HepG2 (cell line): Measurements from ENCODE around the gene DDX10. TPM values are rescaled to one million over a fixed set of nuclear protein-coding genes. Genes with fewer than 3 reads are reported as not detected.

ENCODE experiments used
- ATAC-seq: fragments of 200-7000 bp; cut with Tn5 transposase; 3 replicates; pipeline ENCODE4 v1.9.1; 2020; ENCODE audit warnings: mild to moderate bottlenecking, moderate library complexity
- BruUV-seq: library from RNA; stranded (reverse); fragments of 400-500 nt; replicated peaks from 2 replicates; lab custom pipeline; 2021; lab: Mats Ljungman, UMichigan
- CTCF ChIA-PET: fragments of 300-600 bp; formaldehyde crosslinking; extraction: SDS; loops from one replicate; lab custom pipeline; 2021; ENCODE audit warnings: low total read pairs, inconsistent platforms, low intra/inter-chr PET ratio; lab: Yijun Ruan, JAX
- POLR2A ChIA-PET: fragments of 350-600 bp; sonication (Branson Sonifier 250); formaldehyde crosslinking; loops from one replicate; lab custom pipeline; 2020; ENCODE audit warnings: antibody characterized with exemption, inconsistent platforms; lab: Yijun Ruan, JAX
- DNase-seq: peaks from one replicate; pipeline ENCODE4 v3.0.0-alpha.2; 2015; ENCODE audit warnings: low spot score
- FAIRE-seq: peaks from 3 replicates; lab custom pipeline; 2011; peaks lifted over from hg19 to GRCh38; lab: Jason Lieb, UNC
- H2AFZ ChIP-seq: one replicate; pipeline ENCODE4 v1.6.1; 2011; ENCODE audit warnings: low read length, inconsistent platforms
- H3K27ac ChIP-seq: fragments of 300-600 bp; 3 replicates; pipeline ENCODE4 v1.8.0; 2011; ENCODE audit warnings: mixed run types, mild to moderate bottlenecking, mixed read lengths, low read length, inconsistent platforms; ENCODE audit not compliant: insufficient read depth; ENCODE audit errors: extremely low read length
- H3K27me3 ChIP-seq, 2 experiments: fragments of 200-600 bp in 1 of 2; 2 replicates in 1 of 2; 3 replicates in 1 of 2; pipeline versions ENCODE4 v1.6.0 to v1.8.0; 2011; ENCODE audit warnings: low read length in 2 of 2, mild to moderate bottlenecking in 2 of 2, moderate library complexity in 2 of 2, inconsistent platforms in 1 of 2; ENCODE audit not compliant: insufficient read depth in 2 of 2, control insufficient read depth in 1 of 2
- H3K36me3 ChIP-seq, 2 experiments: fragments of 200-600 bp in 1 of 2; replicated peaks in 1 of 2; 2 replicates in 1 of 2; 3 replicates in 1 of 2; pipeline versions ENCODE4 v1.5.1 to v1.8.0; 2011; ENCODE audit warnings: low read length in 2 of 2, inconsistent platforms in 1 of 2; ENCODE audit not compliant: insufficient read depth in 2 of 2, control insufficient read depth in 1 of 2
- H3K4me1 ChIP-seq: 2 replicates; pipeline ENCODE4 v1.5.1; 2012; ENCODE audit warnings: low read length, inconsistent platforms; ENCODE audit not compliant: insufficient read depth
- H3K4me2 ChIP-seq: 2 replicates; pipeline ENCODE4 v1.6.0; 2011; ENCODE audit warnings: low read depth, low read length, inconsistent platforms
- H3K4me3 ChIP-seq, 3 experiments: fragments of 200-600 bp in 1 of 3; sonication (generic), shearing (Covaris generic) in 1 of 3; replicated peaks in 1 of 3; 2 replicates each; pipeline ENCODE4 v1.5.1; 2011 to 2016; ENCODE audit warnings: low read length in 3 of 3, inconsistent platforms in 2 of 3, low read depth in 2 of 3, mild to moderate bottlenecking in 2 of 3, control low read depth in 1 of 3, mixed read lengths in 1 of 3; ENCODE audit not compliant: insufficient read depth in 1 of 3
- H3K79me2 ChIP-seq: one replicate; pipeline ENCODE4 v1.6.1; 2011; ENCODE audit warnings: low read length, inconsistent platforms; ENCODE audit not compliant: insufficient read depth
- H3K9ac ChIP-seq: 2 replicates; pipeline ENCODE4 v1.6.0; 2011; ENCODE audit warnings: mild to moderate bottlenecking, low read depth, low read length, inconsistent platforms; ENCODE audit not compliant: insufficient read depth
- H3K9me3 ChIP-seq: 2 replicates; pipeline ENCODE4 v1.5.1; 2012; ENCODE audit warnings: mild to moderate bottlenecking, low read length
- H4K20me1 ChIP-seq: 2 replicates; pipeline ENCODE4 v1.6.0; 2011; ENCODE audit warnings: inconsistent platforms, mild to moderate bottlenecking, low read length, moderate library complexity; ENCODE audit not compliant: insufficient read depth
- ATF7 ChIP-seq, 2 experiments: fragments of 450-650 bp in 1 of 2; sonication (generic) in 1 of 2; formaldehyde crosslinking in 1 of 2; IDR thresholded peaks; 2 replicates each; pipeline versions ENCODE4 v1.4.0 to v1.6.1; 2016 to 2020; ENCODE audit warnings: antibody characterized with exemption in 1 of 2, mild to moderate bottlenecking in 1 of 2, missing genetic modification reagents in 1 of 2
- DNMT3B ChIP-seq: conservative IDR thresholded peaks from 2 replicates; pipeline ENCODE4 v1.6.1; 2016; ENCODE audit warnings: missing biosample characterization, control low read depth
- KAT7 ChIP-seq: IDR thresholded peaks from 2 replicates; pipeline ENCODE4 v1.6.1; 2018; ENCODE audit warnings: borderline replicate concordance, missing compliant biosample characterization
- KMT2B ChIP-seq: IDR thresholded peaks from 2 replicates; pipeline ENCODE4 v1.6.1; 2016; ENCODE audit warnings: missing genetic modification reagents, missing compliant biosample characterization
- MBNL3 ChIP-seq: fragments of 250-450 bp; sonication (Bioruptor Pico); conservative IDR thresholded peaks from 2 replicates; pipeline ENCODE4 v1.8.0; 2022; ENCODE audit warnings: mild to moderate bottlenecking, inconsistent platforms
- MTF2 ChIP-seq: sonication (generic); formaldehyde crosslinking; IDR thresholded peaks from 2 replicates; pipeline ENCODE4 v1.5.0; 2020; ENCODE audit warnings: missing genetic modification reagents, borderline replicate concordance
- NFE2L2 ChIP-seq: fragments of 150-350 bp; IDR thresholded peaks from 2 replicates; pipeline ENCODE4 v1.6.1; 2014; ENCODE audit warnings: low read length
- ZBTB39 ChIP-seq: sonication (generic); formaldehyde crosslinking; IDR thresholded peaks from 2 replicates; pipeline ENCODE4 v1.5.0; 2020; ENCODE audit warnings: missing genetic modification reagents
- ZNF121 ChIP-seq: sonication (generic); formaldehyde crosslinking; IDR thresholded peaks from 2 replicates; pipeline ENCODE4 v1.5.0; 2020; ENCODE audit warnings: mild to moderate bottlenecking, missing genetic modification reagents
- ZNF260 ChIP-seq: sonication (generic); formaldehyde crosslinking; IDR thresholded peaks from 2 replicates; pipeline ENCODE4 v1.4.0; 2020; ENCODE audit warnings: missing genetic modification reagents, low read depth, mild to moderate bottlenecking, borderline replicate concordance
- ZNF570 ChIP-seq: sonication (generic); formaldehyde crosslinking; IDR thresholded peaks from 2 replicates; pipeline ENCODE4 v1.4.0; 2020; ENCODE audit warnings: mild to moderate bottlenecking, missing genetic modification reagents, borderline replicate concordance
- ZNF670 ChIP-seq: sonication (generic); formaldehyde crosslinking; IDR thresholded peaks from 2 replicates; pipeline ENCODE4 v1.8.0; 2022; ENCODE audit warnings: mild to moderate bottlenecking, missing genetic modification reagents, borderline replicate concordance
- ZUFSP ChIP-seq: sonication (generic); formaldehyde crosslinking; IDR thresholded peaks from 2 replicates; pipeline ENCODE4 v1.9.0; 2021; ENCODE audit warnings: missing genetic modification reagents, mild to moderate bottlenecking, borderline replicate concordance
- WGBS: methylation state at CpG from one replicate; pipeline ENCODE4 v1.1.6; 2017; ENCODE audit warnings: low lambda C conversion rate; 5-methylcytosine and 5-hydroxymethylcytosine counted together
- in situ Hi-C: cut with HindIII; loops from 2 replicates; pipeline ENCODE4 v1.10.0; 2017; ENCODE audit warnings: low pct_unique_long_range_greater_than_20kb; ENCODE audit not compliant: extremely low pct_ligation_motif_present
- intact Hi-C: fragments of 100-400 bp; cut with micrococcal nuclease; formaldehyde crosslinking; loops from one replicate; pipeline ENCODE4 v1.10.0; 2022; ENCODE audit not compliant: unreplicated experiment
- polyA plus RNA-seq, 8 experiments: library from polyadenylated mRNA; depleted of rRNA in 3 of 8; stranded (reverse) in 7 of 8; unstranded in 1 of 8; fragments of >200 nt; fragmentation: Illumina TruSeq in 4 of 8; extraction: Trizol in 4 of 8; gene quantifications; 2 replicates each; pipeline versions ENCODE4 v1.2.1 to v1.2.3, GENCODE V29; 2011 to 2016; ENCODE audit warnings: low read depth in 4 of 8, missing spikeins in 1 of 8, mixed read lengths in 1 of 8; ENCODE audit not compliant: insufficient read depth in 1 of 8
- total RNA-seq, 5 experiments: library from RNA; depleted of rRNA; stranded (reverse); fragments of >200 nt; fragmentation: Illumina TruSeq; extraction: Trizol; gene quantifications; 2 replicates each; pipeline ENCODE4 v1.2.3, GENCODE V29; 2016; ENCODE audit warnings: low read depth in 1 of 5
- TF ChIP-seq, protein P1 (sequence below): sonication (generic); formaldehyde crosslinking; IDR thresholded peaks from 2 replicates; pipeline ENCODE4 v1.4.0; 2020; ENCODE audit warnings: missing genetic modification reagents
- TF ChIP-seq, protein P2 (sequence below): sonication (generic); formaldehyde crosslinking; IDR thresholded peaks from 2 replicates; pipeline ENCODE4 v1.5.1; 2020; ENCODE audit warnings: mild to moderate bottlenecking, missing genetic modification reagents, moderate library complexity

The DDX10 gene
- total and polyA plus RNA-seq, 2 of the 13 experiments (the other 11 are each of a cell fraction or from before 2014, with no cell fraction given) = 17.0 to 32.0 TPM

GRCh38 chr11:108865406-108865805 lies 200.5 kb downstream of the DDX10 start:
- no TSS peak for BruUV-seq
- no peak for ATAC-seq
- ChIA-PET POLR2A (no interaction called here), CTCF (no interaction called here)
- no peak for FAIRE-seq
- H3K4me3 ChIP-seq = no peak overlapping the region
- H3K4me1 ChIP-seq = peaks cover 4% of the 10 kb centered on the region
- no peaks in the 10 kb centered on the region; a peak in 1 of 5 replicates for H3K36me3 ChIP-seq
- H3K9me3 ChIP-seq = no peaks in the 10 kb centered on the region
- H3K9ac ChIP-seq = no peak overlapping the region
- no peaks in the 10 kb centered on the region for H3K79me2 ChIP-seq
- H3K27me3 ChIP-seq = no peaks in the 10 kb centered on the region
- TF ChIP-seq, protein P1, sequence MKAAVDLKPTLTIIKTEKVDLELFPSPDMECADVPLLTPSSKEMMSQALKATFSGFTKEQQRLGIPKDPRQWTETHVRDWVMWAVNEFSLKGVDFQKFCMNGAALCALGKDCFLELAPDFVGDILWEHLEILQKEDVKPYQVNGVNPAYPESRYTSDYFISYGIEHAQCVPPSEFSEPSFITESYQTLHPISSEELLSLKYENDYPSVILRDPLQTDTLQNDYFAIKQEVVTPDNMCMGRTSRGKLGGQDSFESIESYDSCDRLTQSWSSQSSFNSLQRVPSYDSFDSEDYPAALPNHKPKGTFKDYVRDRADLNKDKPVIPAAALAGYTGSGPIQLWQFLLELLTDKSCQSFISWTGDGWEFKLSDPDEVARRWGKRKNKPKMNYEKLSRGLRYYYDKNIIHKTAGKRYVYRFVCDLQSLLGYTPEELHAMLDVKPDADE (CRISPR knock-in tag) = no peak
- no peak for TF ChIP-seq ZNF121 (CRISPR knock-in tag)
- no peak for TF ChIP-seq ZUFSP (CRISPR knock-in tag)
- TF ChIP-seq DNMT3B (CRISPR knock-in tag) = no peak
- TF ChIP-seq ATF7 (IDR thresholded peaks at IDR 0.05) = no peak
- TF ChIP-seq ATF7 (CRISPR knock-in tag; IDR thresholded peaks at IDR 0.05) = no peak
- TF ChIP-seq KMT2B (CRISPR knock-in tag) = no peak
- no peak for TF ChIP-seq NFE2L2
- TF ChIP-seq ZBTB39 (CRISPR knock-in tag) = no peak
- no peak for TF ChIP-seq MBNL3
- TF ChIP-seq ZNF670 = no peak
- TF ChIP-seq ZNF570 = no peak
- TF ChIP-seq KAT7 (CRISPR knock-in tag) = no peak
- TF ChIP-seq, protein P2, sequence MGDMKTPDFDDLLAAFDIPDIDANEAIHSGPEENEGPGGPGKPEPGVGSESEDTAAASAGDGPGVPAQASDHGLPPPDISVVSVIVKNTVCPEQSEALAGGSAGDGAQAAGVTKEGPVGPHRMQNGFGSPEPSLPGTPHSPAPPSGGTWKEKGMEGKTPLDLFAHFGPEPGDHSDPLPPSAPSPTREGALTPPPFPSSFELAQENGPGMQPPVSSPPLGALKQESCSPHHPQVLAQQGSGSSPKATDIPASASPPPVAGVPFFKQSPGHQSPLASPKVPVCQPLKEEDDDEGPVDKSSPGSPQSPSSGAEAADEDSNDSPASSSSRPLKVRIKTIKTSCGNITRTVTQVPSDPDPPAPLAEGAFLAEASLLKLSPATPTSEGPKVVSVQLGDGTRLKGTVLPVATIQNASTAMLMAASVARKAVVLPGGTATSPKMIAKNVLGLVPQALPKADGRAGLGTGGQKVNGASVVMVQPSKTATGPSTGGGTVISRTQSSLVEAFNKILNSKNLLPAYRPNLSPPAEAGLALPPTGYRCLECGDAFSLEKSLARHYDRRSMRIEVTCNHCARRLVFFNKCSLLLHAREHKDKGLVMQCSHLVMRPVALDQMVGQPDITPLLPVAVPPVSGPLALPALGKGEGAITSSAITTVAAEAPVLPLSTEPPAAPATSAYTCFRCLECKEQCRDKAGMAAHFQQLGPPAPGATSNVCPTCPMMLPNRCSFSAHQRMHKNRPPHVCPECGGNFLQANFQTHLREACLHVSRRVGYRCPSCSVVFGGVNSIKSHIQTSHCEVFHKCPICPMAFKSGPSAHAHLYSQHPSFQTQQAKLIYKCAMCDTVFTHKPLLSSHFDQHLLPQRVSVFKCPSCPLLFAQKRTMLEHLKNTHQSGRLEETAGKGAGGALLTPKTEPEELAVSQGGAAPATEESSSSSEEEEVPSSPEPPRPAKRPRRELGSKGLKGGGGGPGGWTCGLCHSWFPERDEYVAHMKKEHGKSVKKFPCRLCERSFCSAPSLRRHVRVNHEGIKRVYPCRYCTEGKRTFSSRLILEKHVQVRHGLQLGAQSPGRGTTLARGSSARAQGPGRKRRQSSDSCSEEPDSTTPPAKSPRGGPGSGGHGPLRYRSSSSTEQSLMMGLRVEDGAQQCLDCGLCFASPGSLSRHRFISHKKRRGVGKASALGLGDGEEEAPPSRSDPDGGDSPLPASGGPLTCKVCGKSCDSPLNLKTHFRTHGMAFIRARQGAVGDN (CRISPR knock-in tag) = no peak
- TF ChIP-seq MTF2 (CRISPR knock-in tag) = no peak
- TF ChIP-seq ZNF260 = no peak
- no peak overlapping the region for H3K27ac ChIP-seq
- 98% methylated on average over 5 of the region's 5 CpGs for WGBS
- no peaks in the 10 kb centered on the region for H4K20me1 ChIP-seq
- no peak overlapping the region for H2AFZ ChIP-seq
- in situ Hi-C loops (no loop called here), intact Hi-C loops (no loop called here)
- H3K4me2 ChIP-seq = no peak overlapping the region
- DNase-seq = no peak
